NCI-H187 treated with DMSO at 0.1 percent for 48 hours (cell line): ENCODE measurements around the gene RIT1.
"Not testable (repeated sequence)": the region's sequence is repeated elsewhere in the genome, so short reads cannot be mapped to it uniquely, and the experiment has no call there.

Experiments used
- DNase-seq: peaks from one replicate; lab custom pipeline; 2025; lab: John Stamatoyannopoulos, UW

The RIT1 gene

DNA sequence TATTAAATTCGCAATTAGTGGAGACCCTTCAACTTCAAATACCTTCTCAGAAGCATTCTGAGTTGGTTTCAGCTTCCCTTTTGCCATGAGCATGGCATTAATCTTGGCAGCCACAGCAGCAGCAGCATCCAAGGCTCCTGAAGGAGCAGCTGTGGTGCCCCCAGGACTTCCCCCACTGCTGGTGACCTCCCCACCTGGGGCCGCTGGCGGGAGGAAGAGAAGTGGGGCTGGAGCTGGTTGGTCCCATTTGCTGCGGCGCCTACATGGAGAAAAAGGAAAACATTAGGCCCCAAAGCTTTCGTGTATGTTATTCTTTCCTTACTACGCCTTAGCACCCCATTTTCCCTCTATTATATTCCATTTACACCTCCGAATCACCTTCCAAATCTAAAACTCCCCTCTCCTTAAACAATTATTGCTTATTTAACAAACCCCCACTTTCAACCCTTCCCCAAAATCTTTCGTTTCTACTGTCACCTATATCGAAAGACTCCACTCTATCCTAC is 22.5 kb upstream of the RIT1 start:
- no peak for DNase-seq

DNA sequence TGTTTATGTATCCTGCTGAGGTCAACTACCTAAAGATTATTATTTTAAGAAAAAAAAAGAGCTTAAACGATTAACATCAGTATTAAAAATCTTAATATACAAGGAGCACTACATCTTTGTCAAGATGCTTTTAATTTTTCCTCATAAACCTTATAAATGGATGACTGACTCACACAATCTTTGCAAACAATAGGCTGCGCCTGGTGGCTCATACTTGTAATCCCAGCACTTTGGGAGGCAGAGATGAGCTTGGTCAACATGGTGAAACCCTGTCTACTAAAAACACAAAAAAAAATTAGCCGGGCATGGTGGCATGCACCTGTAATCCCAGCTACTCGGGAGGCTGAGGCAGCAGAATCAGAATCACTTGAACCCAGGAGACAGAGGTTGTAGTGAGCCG is 21.3 kb upstream of the RIT1 start:
- no peak for DNase-seq

DNA sequence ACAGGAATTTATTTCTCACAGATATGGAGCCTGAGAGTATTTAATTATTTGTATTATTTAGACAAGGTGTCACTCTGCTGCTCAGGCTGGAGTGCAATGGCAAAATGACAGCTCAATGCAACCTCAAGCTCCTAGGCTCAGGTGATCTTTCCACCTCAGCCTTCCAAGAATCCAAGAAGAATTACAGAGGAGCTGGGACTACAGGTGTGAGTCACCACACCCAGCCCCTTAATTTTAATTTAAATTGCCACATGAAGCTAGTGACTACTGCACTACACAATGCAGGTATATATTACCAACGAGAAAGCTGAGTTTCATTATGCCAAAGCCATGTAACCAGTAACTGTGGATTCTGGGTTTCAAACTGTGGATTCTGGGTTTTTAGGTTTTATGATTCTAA is 20.9 kb upstream of the RIT1 start:
- no peak for DNase-seq

DNA sequence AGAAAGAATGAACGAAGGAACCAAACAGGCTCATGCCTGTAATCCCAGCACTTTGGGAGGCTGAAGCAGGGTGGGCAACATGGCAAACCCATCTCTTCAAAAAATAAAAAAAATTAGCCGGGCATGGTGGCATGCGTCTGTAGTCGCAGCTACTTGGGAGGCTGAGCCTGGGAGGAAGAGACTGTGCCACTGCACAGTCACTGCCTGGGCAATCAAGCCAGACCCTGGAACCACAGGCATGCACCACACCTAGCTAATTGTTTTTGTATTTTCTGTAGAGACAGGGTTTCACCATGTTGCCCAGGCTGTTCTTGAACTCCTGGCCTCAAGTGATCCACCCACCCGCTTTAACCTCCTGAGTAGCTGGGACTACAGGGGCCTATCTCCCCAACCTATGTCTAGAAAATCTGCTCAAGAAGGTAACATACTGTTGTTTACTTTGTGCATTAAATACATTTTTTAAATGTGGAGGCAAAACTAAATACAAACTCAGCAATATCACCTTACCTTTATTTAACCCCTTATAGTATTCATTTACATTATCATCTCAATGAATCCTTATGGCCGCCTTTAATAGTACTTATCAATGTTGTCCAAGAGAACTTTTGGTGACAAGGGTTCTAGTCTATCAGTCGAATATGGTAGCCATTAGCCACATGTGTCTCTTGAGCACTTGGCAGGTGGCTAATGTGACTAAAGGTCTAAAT is 20.3 kb upstream of the RIT1 start:
- no peak for DNase-seq

DNA sequence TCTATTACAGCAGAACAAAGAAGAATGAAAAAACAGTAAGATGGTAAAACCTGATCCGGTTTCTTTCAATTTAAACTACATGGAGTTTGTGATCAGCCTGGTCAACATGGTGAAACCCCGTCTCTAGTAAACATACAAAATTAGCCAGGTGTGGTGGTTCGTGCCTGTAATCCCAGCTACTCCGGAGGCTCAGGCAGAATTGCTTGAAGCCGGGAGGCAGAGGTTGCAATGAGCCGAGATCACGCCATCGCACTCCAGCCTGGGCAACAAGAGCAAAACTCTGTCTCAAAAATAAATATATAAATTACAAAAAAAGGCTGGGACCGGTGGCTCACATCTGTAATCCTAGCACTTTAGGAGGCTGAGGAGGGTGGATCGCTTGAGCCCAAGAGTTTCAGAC is 19.6 kb upstream of the RIT1 start:
- DNase-seq, result not testable (repeated sequence)

DNA sequence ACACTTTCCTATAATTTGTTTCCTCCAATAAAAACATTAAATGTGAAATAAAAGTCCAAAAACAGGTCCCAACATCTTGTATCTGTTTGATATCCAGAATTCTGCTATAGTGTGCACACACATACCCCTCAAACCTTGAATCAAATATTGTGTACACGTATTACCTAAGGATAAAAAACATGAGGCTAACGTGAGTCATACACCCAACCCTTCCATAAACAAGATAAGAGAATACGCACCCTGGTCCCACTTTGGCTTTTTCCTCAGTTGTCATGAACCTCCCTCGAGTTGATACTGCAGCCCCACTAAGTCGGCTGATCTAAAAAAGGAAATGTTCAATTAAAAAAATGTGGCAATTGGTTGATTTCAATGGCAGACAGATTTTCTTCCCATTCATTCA is 17.9 kb upstream of the RIT1 start:
- DNase-seq, result no peak

DNA sequence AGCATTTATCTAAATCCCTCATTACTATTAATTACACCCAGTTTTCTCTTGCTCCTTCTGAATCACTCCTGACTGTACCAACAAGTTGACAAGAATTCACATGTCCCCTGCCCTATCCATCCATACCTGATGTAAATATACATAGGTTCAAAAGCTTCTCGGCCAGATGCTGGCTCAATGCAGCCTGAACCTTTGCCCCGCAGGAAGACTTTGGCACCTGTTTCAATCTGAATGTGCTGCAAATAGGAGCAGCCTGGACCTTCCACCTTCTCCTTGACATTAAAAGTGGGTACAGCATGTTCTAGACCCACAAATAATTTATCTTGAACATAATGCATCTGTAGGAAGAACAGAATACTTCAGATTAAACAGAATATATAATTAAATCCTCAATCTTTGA is 14.4 kb upstream of the RIT1 start:
- no peak for DNase-seq

DNA sequence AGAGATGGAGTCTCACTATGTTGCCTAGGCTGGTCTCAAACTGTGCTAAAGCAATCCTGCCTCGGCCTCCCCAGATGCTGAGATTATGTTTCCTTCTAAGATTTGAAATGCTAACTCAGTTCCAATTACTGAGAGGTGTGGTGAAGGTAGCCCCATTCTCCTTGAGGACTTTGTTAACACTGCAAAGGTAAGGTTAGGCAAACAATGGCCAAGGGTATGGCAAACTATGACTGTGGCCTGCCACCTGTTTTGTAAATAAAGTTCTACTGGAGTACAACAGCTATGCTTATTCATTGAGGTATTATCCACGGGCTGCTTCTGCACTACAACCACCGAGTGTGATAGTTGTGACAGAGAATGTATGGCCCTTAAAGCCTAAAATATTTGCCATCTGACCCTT is 9.6 kb upstream of the RIT1 start:
- no peak for DNase-seq

DNA sequence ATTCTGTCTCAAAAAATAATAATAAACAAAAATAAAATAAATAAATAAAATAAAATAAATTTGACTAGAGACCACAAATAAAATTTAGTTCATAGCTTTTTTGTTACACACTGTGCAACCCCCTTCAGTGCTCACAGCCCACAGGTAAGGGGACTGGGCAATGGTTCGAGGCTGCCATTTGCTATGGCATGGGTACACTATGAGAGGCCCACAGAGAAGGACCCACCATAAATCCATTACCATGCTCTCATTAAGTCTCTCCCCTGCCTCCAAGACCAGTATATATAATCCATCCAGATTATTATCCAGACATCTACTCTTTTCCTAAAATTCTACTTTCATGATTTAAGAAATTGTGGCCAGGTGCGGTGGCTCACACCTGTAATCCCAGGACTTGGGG is 8.7 kb upstream of the RIT1 start:
- DNase-seq, result no peak

DNA sequence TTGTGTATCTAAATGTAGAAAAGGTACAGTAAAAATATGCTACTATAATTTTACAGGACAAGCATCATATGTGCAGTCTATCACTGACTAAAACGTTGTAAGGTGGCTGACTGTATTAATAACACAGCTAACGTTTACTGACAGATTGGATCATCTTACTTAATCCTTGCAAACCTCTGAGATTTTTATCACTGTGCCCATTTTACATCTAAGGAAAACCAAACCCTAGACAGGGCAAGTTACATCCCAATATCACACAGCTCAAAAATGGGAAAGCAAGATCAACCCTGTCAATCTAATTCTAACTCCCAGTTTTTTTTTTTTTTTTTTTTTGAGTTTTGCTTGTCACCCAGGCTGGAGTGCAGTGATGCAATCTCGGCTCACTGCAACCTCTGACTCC is 7.5 kb upstream of the RIT1 start:
- no peak for DNase-seq

DNA sequence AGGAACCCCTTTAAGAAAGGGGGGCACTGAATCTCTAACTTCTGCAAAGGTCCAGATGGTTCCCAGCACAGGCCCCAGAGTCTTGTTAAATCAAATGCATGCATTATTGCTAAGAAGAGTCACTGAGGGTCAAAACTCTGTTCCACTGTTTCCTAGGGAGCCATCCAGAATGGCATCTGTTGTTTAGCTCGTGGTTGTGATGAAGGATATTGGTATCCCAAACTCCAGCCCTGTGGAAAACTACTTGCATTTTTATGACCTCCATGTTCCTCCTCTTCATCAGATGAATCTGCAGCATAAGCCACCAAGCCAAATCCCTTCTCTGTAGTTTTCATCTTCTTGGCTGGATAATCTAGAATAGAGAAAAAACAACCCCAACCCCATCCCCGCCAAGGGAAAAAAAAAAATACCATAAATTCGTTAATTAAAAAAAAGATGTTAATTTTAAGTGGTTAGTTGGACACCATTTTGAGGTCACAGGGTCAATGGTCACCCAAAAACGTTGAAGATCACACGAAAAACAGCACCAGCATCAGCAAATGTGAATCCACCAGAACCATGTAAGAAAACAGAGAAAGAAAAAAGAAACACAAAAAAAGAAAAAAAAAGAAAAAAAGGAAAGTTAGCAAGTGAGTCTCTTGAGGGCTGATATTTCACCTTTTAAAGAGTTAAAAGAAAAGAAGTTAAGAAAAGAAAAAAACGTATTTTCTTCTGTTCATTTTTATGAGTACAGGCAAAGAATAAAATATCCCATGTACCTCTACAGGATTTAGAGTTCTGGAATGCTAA is 3.0 kb upstream of the RIT1 start:
- DNase-seq, result no peak

DNA sequence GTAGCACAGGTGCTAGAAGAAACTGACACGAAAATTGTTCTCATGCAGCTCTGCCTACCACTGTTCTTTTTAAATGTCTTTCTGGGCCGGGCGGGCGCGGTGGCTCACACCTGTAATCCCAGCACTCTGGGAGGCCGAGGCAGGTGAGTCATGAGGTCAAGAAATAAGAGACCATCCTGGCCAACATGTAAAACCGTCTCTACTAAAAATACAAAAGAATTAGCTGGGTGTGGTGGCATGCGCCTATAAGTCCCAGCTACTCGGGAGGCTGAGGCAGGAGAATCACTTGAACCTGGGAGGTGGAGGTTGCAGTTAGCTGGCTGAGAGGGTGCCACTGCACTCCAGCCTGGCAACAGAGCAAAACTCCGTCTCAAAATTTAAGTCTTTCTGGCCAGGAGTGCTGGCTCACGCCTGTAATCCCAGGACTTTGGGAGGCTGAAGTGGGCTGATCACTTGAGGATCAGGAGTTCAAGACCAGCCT is 947 bp upstream of the RIT1 start:
- no peak for DNase-seq

DNA sequence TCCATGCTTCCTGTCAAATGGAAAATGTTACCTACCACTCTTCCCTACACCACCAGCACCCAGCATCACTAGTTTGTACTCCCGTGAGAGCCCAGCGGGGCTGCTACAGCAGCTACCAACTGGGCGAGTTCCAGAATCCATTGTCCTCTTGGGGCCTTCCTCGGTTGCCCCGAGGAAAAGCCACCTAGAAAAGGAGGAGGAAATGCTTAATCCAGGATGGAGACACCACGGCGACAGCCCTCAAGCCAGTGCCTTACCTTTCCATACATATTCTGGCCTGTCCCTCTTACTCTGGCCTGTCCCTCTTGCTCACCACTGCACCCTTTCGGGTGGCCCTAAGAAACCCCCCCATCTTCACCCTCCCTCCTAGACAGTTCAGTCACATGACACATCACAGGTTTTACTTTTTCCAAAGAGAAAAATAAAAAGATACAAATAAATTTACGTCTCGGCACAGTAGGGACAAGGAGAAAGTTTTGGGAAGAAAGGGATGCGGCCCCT is 478 bp downstream of the RIT1 start:
- DNase-seq, result no peak

DNA sequence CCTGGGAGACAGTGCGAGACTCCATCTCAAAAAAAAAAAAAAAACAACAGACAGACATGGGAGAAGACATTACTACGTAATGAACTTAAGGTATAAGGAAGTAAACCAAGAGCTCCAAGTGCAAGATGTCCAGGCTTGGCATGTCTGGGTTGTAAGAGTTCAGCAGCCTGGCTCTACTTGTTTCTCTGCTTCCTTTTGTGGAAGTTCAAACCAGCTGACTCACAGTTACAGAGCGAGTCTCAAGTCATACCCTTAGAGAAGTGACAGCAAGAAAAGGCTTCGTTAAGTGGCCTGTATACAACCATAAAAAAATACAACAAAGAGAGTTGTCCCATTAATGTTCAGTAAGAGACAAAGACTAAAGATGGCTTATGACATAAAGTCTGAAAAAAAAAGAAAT is 1.3 kb downstream of the RIT1 start:
- no peak for DNase-seq

DNA sequence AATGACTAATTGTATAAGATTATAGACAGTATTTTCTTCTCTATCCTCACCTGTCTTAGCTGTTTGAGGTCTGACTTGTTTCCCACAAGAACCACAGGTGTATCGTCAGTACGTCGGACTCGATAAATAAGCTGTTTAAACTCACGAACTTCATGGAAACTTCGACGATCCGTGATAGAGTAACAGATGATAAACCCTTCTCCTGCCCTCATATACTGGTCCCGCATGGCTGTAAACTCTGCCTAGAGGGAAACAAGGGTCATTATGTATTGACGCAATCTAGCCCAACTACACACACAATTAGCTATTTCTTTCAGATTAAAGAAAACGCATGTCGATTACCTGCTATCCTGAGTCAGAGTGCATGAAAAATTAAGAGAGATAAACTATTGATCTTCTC is 6.9 kb downstream of the RIT1 start:
- DNase-seq, result no peak

DNA sequence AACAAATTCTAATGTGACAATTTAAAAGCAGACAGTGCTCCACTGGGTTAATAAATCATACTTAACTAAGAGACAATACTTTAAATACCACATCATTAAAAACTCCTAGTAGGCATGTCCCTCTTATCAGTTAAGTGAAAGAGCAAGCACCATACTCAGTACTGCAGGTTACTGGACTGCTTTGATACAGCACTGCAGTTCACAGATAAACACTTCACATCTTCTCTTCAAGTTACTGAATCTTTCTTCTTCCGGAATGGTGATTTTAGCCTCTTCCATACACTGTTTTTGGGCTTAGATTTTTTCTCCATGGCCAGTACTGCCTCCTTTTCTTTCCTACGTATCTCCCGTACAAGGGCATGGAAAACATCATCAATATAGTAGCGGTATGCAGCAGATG is 11.0 kb downstream of the RIT1 start:
- no peak for DNase-seq

DNA sequence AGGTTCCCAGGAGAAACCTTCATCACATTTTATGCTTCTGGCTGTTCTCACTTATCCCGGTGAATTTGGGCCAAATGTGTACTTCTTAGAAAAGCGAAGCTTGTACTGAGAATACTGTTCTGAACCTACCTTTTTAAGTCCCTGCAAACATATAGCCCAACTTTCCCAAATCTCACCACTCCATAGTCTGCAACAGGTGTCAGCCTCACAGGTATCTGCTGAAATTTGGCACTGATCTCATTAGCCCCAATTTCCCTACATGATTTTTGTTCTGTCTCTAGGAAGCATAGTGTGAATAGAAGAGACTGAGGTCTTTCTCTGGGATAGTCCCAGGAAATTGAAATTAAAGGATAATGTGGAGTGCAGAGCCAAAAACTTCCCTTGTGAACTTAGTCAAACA is 11.5 kb downstream of the RIT1 start:
- DNase-seq, result no peak

DNA sequence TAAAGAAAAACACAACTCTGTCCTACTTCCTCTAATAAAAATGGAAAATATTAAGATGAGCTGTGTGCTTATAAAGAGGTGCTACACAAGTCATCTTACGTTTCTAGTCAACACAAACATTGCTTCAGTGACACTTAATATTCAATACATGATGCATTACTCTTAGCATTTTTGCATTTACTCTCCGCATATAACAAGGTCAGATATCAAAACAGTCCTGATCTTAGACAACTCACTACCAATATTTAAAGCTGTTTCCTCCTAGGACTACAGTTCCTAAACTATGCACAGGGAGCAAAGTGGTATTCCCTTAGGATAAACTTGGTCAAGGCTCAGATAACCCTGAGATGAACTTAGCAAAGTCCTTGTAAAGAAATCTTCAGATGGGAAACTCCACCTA is 12.3 kb downstream of the RIT1 start:
- no peak for DNase-seq

DNA sequence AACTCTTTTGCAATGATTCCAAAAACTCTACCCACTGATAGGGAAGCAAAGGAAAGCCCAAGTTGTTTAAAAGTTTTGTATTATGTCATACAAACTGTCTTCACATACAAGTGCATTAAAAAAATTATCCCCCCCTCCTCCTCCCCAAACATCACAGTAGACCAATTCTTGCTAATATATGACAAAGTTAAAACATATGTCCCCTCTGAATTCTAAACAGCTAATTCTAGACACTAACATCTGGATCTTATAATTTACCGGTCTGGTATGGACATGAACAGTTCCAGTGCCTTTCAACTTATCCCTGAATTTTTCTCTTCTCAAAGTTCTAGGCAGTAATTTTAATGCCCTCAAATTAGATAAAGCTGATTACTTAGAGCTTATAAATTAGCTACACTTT is 13.4 kb downstream of the RIT1 start:
- no peak for DNase-seq

DNA sequence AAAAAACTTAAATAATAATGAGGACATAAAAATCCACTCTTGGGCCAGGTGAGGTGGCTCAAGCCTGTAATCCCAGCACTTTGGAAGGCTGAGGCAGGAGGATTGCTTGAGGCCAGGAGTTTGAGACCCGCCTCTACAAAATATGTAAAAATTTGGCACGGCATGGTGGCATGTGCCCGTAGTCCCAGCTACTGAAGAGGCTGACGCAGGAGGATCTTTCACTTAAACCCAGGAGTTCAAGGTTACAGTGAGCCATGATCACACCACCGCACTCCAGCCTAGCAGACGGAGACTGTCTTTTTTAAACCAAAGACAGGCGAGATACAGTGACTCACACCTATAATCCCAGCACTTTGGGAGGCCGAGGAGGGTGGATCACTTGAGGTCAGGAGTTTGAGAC is 14.7 kb downstream of the RIT1 start:
- not testable (repeated sequence) for DNase-seq

DNA sequence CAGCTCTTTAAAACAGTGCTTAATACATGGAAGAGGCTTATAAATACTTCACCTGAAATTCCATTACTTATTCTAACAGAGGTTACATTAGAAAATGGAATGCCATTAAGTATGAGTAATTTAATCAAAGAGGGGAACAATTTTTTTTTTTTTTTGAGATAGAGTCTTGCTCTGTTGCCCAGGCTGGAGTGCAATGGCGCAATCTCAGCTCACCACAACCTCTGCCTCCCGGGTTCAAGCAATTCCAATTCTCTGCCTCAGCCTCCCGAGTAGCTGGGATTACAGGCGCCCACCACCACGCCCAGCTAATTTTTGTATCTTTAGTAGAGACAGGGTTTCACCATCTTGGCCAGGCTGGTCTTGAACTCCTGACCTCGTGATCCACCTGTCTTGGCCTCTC is 15.5 kb downstream of the RIT1 start:
- not testable (repeated sequence) for DNase-seq

DNA sequence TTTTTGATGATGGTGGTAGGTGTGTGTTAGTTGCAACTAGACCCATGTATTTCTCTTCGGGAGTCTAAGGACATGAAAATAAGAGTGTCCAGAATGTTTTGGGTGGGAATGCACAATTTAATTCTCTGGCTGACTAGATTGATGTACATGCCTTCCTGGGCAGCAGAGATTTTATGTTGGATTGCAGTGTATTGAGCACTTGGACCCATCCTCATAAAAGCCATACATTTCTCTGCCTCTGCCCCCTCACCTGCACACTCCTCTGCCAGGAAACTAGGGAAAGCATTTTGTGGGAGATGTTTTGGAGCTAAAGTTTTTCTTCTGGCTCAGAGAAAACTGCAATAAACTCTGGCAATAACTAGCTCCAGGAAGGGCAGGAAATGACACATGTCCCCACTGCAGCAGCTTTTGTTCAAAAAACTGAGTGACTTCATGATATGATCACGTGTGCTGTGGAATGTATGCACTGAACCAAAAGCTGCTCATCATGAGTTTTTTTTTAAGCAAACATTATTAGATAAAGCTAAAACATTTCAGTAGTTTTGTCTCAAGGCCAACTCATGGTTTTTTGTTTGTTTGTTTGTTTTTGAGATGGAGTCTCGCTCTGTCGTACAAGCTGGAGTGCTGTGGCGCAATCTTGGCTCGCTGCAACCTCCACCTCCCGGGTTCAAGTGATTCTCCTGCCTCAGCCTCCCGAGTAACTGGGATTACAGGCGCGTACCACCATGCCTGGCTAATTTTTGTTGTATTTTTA is 17.6 kb downstream of the RIT1 start:
- DNase-seq, result no peak

DNA sequence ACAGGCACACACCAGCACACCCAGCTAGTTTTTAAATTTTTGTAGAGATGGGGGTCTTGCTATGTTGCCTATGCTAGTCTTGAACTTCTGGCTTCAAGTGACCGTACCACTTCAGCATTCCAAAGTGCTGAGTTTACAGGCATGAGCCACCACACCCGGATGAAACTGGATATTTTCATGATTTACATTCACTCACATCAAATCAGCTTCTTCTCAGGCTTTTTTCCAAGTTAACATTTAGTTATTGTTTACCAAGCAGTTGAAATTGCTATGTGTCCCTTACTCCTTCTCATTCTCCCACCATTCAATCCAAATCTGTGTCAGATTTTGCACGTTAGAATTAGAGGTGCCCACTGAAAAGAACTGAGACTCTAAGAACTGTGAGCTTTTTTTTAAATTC is 18.4 kb downstream of the RIT1 start:
- DNase-seq, result no peak
